GM12878 (cell line): ENCODE measurements around the gene ADCY2. TPM values are rescaled to one million over a fixed set of nuclear protein-coding genes. Genes with fewer than 3 reads are reported as not detected.

Experiments
- ATAC-seq: fragments of 200-7000 bp; cut with Tn5 transposase; 3 replicates; pipeline ENCODE4 v1.9.1; 2020; ENCODE audit warnings: mild to moderate bottlenecking, moderate library complexity
- BruUV-seq: library from RNA; stranded (reverse); fragments of 400-500 nt; replicated peaks from 2 replicates; lab custom pipeline; 2021; lab: Mats Ljungman, UMichigan
- CTCF ChIA-PET: fragments of 300-600 bp; sonication (Branson Sonifier 250); formaldehyde crosslinking; extraction: SDS; loops from one replicate; lab custom pipeline; 2021; ENCODE audit warnings: inconsistent platforms; lab: Yijun Ruan, JAX
- POLR2A ChIA-PET: fragments of 350-600 bp; formaldehyde crosslinking; extraction: SDS; loops from one replicate; lab custom pipeline; 2021; ENCODE audit warnings: inconsistent platforms; lab: Charles Lee
- RAD21 ChIA-PET: fragments of 300-600 bp; sonication (Branson Sonifier 250); formaldehyde crosslinking; loops from one replicate; lab custom pipeline; 2023; ENCODE audit warnings: antibody characterized with exemption; ENCODE audit not compliant: unreplicated experiment; lab: Charles Lee
- SMC1A ChIA-PET: fragments of 300-600 bp; sonication (Branson Sonifier 250); formaldehyde crosslinking; loops from one replicate; lab custom pipeline; 2023; ENCODE audit not compliant: unreplicated experiment, uncharacterized antibody; lab: Charles Lee
- DNase-seq: peaks from one replicate; pipeline ENCODE4 v3.0.0-alpha.2; 2011; ENCODE audit warnings: low read depth, low spot score
- FAIRE-seq: peaks from 3 replicates; lab custom pipeline; 2011; peaks lifted over from hg19 to GRCh38; lab: Jason Lieb, UNC
- H2AFZ ChIP-seq: 2 replicates; pipeline ENCODE4 v1.6.0; 2011; ENCODE audit warnings: low read depth, low read length, control low read depth; ENCODE audit not compliant: control insufficient read depth
- H3K27ac ChIP-seq: 2 replicates; pipeline ENCODE4 v1.5.1; 2011; ENCODE audit warnings: control low read depth; ENCODE audit not compliant: control insufficient read depth, insufficient read depth
- H3K27me3 ChIP-seq, 2 experiments: replicated peaks in 1 of 2; 2 replicates each; pipeline versions ENCODE4 v1.6.0 to v1.6.1; 2011; ENCODE audit warnings: low read length in 1 of 2; ENCODE audit not compliant: control insufficient read depth in 2 of 2, insufficient read depth in 2 of 2
- H3K36me3 ChIP-seq, 2 experiments: 2 replicates each; pipeline ENCODE4 v1.5.1; 2011; ENCODE audit warnings: low read length in 1 of 2; ENCODE audit not compliant: control insufficient read depth in 2 of 2, insufficient read depth in 2 of 2
- H3K4me1 ChIP-seq: 2 replicates; pipeline ENCODE4 v1.6.1; 2011; ENCODE audit warnings: mild to moderate bottlenecking, low read length, moderate library complexity, mixed read lengths; ENCODE audit not compliant: control insufficient read depth, insufficient read depth
- H3K4me2 ChIP-seq: 2 replicates; pipeline ENCODE4 v1.6.0; 2011; ENCODE audit warnings: control low read depth; ENCODE audit not compliant: control insufficient read depth, insufficient read depth
- H3K4me3 ChIP-seq: fragments of 200-600 bp; sonication (generic); 2 replicates; pipeline ENCODE4 v1.5.1; 2016
- H3K79me2 ChIP-seq: 2 replicates; pipeline ENCODE4 v1.6.0; 2011; ENCODE audit warnings: low read length; ENCODE audit not compliant: control insufficient read depth, insufficient read depth
- H3K9ac ChIP-seq: 2 replicates; pipeline ENCODE4 v1.8.0; 2011; ENCODE audit warnings: low read length, control low read depth, mixed read lengths; ENCODE audit not compliant: control insufficient read depth, insufficient read depth
- H3K9me3 ChIP-seq: replicated peaks from 3 replicates; pipeline ENCODE4 v1.5.1; 2011; ENCODE audit warnings: mild to moderate bottlenecking, low read length; ENCODE audit not compliant: control insufficient read depth, insufficient read depth
- H4K20me1 ChIP-seq: 2 replicates; pipeline ENCODE4 v1.6.0; 2011; ENCODE audit not compliant: control insufficient read depth, insufficient read depth
- EP300 ChIP-seq, 2 experiments: fragments of 150-350 bp in 1 of 2; IDR thresholded peaks; 2 replicates each; pipeline ENCODE4 v1.6.1; 2011 to 2012; ENCODE audit warnings: low read depth in 2 of 2, low read length in 2 of 2, borderline replicate concordance in 1 of 2, improper control_type of control experiment in 1 of 2, inconsistent platforms in 1 of 2; ENCODE audit not compliant: control insufficient read depth in 1 of 2
- IRF4 ChIP-seq: IDR thresholded peaks from 2 replicates; pipeline ENCODE4 v1.6.1; 2011; ENCODE audit warnings: low read depth, low read length
- KDM1A ChIP-seq: fragments of 200-600 bp; sonication (generic); IDR thresholded peaks from 2 replicates; pipeline ENCODE4 v1.6.1; 2016; ENCODE audit warnings: borderline replicate concordance
- NBN ChIP-seq: fragments of 450-650 bp; IDR thresholded peaks from 2 replicates; pipeline ENCODE4 v1.6.1; 2016
- NFIC ChIP-seq: IDR thresholded peaks from 2 replicates; pipeline ENCODE4 v1.6.1; 2012; ENCODE audit warnings: low read depth, mild to moderate bottlenecking, inconsistent platforms, low read length, moderate library complexity
- SMAD1 ChIP-seq: fragments of 450-650 bp; IDR thresholded peaks from 2 replicates; pipeline ENCODE4 v1.6.1; 2018; ENCODE audit warnings: mild to moderate bottlenecking, low read depth; ENCODE audit not compliant: partially characterized antibody
- WGBS: methylation state at CpG from one replicate; pipeline ENCODE4 v1.1.6; 2016; ENCODE audit warnings: low lambda C conversion rate; ENCODE audit not compliant: insufficient replicate concordance, insufficient coverage; ENCODE audit errors: missing lambda C conversion rate; 5-methylcytosine and 5-hydroxymethylcytosine counted together
- in situ Hi-C: fragments of 300-500 bp; cut with MboI; formaldehyde crosslinking; loops from 9 replicates; pipeline ENCODE4 v1.14.3; 2018; ENCODE audit warnings: mixed read lengths
- intact Hi-C: fragments of 100-400 bp; cut with micrococcal nuclease; formaldehyde crosslinking; loops from one replicate; pipeline ENCODE4 v1.14.2; 2022; ENCODE audit not compliant: unreplicated experiment
- polyA plus RNA-seq, 11 experiments: library from polyadenylated mRNA; depleted of rRNA in 4 of 11; unstranded in 6 of 11; stranded (reverse) in 5 of 11; fragments of >200 nt; fragmentation: Nextera tagmentation in 4 of 11; fragmentation: Illumina TruSeq in 1 of 11; extraction: Ambion mirVana in 4 of 11; extraction: Trizol in 1 of 11; gene quantifications; 1 replicate in 1 of 11; 2 replicates in 10 of 11; pipeline versions ENCODE4 v1.2.1 to v1.2.3, GENCODE V29; 2011 to 2016; ENCODE audit warnings: inconsistent platforms in 2 of 11, missing spikeins in 2 of 11, low read depth in 1 of 11
- total RNA-seq, 4 experiments: library from RNA; depleted of rRNA in 3 of 4; stranded (reverse); fragments of >200 nt in 3 of 4; fragmentation: Illumina TruSeq in 1 of 4; extraction: Trizol in 1 of 4; gene quantifications; 2 replicates each; pipeline versions ENCODE4 v1.2.1 to v1.2.3, GENCODE V29; 2013 to 2021
- TF ChIP-seq, protein P1 (sequence below): fragments of 450-650 bp; IDR thresholded peaks from 2 replicates; pipeline ENCODE4 v1.6.1; 2016; ENCODE audit warnings: mild to moderate bottlenecking, moderate library complexity, borderline replicate concordance

ADCY2 gene
- total and polyA plus RNA-seq, 10 of the 15 experiments (the other 5 are each of a cell fraction or from before 2014, with no cell fraction given), result 0.07 to 0.26 TPM; not detected in 8

- ChIA-PET RAD21 (no interaction called here), CTCF (no interaction called here), SMC1A (interaction anchor here (0.7 kb wide), 1 partner anchor 448 kb away, joined by 3 read pairs; no protein-coding TSS in a partner anchor), POLR2A (no interaction called here)
- TF ChIP-seq IRF4, result no peak
- TF ChIP-seq SMAD1, result no peak
- no peak for TF ChIP-seq NFIC
- no peak for FAIRE-seq
- H3K27ac ChIP-seq, result no peak overlapping the region
- ATAC-seq, result no peak
- in situ Hi-C loops (no loop called here), intact Hi-C loops (no loop called here)
- H3K9ac ChIP-seq, result no peak overlapping the region
- H3K27me3 ChIP-seq, result no peaks in the 10 kb centered on the region; a peak in 1 of 4 replicates
- H3K4me1 ChIP-seq, result no peaks in the 10 kb centered on the region
- 7% methylated on average over 6 of the region's 6 CpGs for WGBS
- DNase-seq, result no peak
- H3K4me2 ChIP-seq, result no peak overlapping the region
- no TSS peak for BruUV-seq
- H3K36me3 ChIP-seq, result no peaks in the 10 kb centered on the region
- H4K20me1 ChIP-seq, result no peaks in the 10 kb centered on the region
- H3K4me3 ChIP-seq, result no peak overlapping the region
- no peak overlapping the region for H2AFZ ChIP-seq
- no peaks in the 10 kb centered on the region; the same call in 2 of the 3 replicates for H3K9me3 ChIP-seq
- no peaks in the 10 kb centered on the region for H3K79me2 ChIP-seq
These were observed 2.8 kb downstream of the ADCY2 start for GRCh38 chr5:7398596-7399280.

DNA sequence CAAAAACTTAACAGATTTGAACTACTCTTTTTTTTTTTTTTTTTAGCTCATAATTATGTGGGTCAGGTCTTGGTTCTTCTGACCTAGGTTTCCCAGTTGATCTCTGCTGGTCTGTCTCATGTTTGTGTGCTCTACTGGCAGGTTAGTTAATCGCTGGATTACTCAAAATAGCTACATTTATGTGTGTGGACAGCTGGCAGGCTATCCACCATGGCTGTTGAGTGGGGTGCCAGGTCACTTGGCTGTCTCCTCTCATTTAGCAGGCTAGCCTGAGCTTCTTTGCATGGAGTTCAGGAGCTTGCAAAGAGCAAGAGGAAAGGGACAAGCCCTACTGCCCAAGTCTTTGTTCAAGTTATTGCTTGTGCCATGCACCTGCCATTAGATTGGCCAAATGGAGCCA is 9.3 kb downstream of the ADCY2 start:
- ChIA-PET SMC1A (interaction anchor here (0.6 kb wide), 1 partner anchor 87 kb away, joined by 4 read pairs; no protein-coding TSS in a partner anchor), RAD21 (no interaction called here), POLR2A (no interaction called here), CTCF (no interaction called here)
- DNase-seq, result no peak
- no peak for ATAC-seq
- intact Hi-C loops, result no loop called here
- H3K36me3 ChIP-seq, result no peaks in the 10 kb centered on the region
- no peaks in the 10 kb centered on the region for H3K27me3 ChIP-seq
- TF ChIP-seq KDM1A, result no peak
- no peak for TF ChIP-seq EP300 (IDR thresholded peaks at IDR 0.05; ENCODE audit: borderline replicate concordance in 1 of 2, control insufficient read depth in 1 of 2, low read depth in 2 of 2, low read length in 2 of 2)
- TF ChIP-seq, protein P1, sequence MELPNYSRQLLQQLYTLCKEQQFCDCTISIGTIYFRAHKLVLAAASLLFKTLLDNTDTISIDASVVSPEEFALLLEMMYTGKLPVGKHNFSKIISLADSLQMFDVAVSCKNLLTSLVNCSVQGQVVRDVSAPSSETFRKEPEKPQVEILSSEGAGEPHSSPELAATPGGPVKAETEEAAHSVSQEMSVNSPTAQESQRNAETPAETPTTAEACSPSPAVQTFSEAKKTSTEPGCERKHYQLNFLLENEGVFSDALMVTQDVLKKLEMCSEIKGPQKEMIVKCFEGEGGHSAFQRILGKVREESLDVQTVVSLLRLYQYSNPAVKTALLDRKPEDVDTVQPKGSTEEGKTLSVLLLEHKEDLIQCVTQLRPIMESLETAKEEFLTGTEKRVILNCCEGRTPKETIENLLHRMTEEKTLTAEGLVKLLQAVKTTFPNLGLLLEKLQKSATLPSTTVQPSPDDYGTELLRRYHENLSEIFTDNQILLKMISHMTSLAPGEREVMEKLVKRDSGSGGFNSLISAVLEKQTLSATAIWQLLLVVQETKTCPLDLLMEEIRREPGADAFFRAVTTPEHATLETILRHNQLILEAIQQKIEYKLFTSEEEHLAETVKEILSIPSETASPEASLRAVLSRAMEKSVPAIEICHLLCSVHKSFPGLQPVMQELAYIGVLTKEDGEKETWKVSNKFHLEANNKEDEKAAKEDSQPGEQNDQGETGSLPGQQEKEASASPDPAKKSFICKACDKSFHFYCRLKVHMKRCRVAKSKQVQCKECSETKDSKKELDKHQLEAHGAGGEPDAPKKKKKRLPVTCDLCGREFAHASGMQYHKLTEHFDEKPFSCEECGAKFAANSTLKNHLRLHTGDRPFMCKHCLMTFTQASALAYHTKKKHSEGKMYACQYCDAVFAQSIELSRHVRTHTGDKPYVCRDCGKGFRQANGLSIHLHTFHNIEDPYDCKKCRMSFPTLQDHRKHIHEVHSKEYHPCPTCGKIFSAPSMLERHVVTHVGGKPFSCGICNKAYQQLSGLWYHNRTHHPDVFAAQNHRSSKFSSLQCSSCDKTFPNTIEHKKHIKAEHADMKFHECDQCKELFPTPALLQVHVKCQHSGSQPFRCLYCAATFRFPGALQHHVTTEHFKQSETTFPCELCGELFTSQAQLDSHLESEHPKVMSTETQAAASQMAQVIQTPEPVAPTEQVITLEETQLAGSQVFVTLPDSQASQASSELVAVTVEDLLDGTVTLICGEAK, result no peak
- TF ChIP-seq NBN, result no peak
- H3K4me2 ChIP-seq, result no peak overlapping the region
- H3K27ac ChIP-seq, result no peak overlapping the region
- H2AFZ ChIP-seq, result no peak overlapping the region
- no peaks in the 10 kb centered on the region for H3K9me3 ChIP-seq
- no peaks in the 10 kb centered on the region for H3K79me2 ChIP-seq
- in situ Hi-C loops, result no loop called here
- H3K4me3 ChIP-seq, result no peak overlapping the region
- BruUV-seq, result no TSS peak
- H4K20me1 ChIP-seq, result no peaks in the 10 kb centered on the region
- H3K4me1 ChIP-seq, result no peaks in the 10 kb centered on the region
- WGBS, result 0% methylated on average over 1 of the region's 1 CpG
- no peak for FAIRE-seq
- H3K9ac ChIP-seq, result no peak overlapping the region
